HepG2 (cell line): ENCODE data around the gene CCDC57. TPM values are rescaled to one million over a fixed set of nuclear protein-coding genes. Genes with fewer than 3 reads are reported as not detected.

ENCODE experiments used
- BRF2 ChIP-seq: sonication (generic); formaldehyde crosslinking; IDR thresholded peaks from 2 replicates; pipeline ENCODE4 v1.8.1; 2022; ENCODE audit warnings: mild to moderate bottlenecking, missing genetic modification reagents
- HMG20B ChIP-seq: conservative IDR thresholded peaks from 2 replicates; pipeline ENCODE4 v1.6.1; 2016; ENCODE audit warnings: missing genetic modification reagents, missing compliant biosample characterization
- MBD4 ChIP-seq: IDR thresholded peaks from 2 replicates; pipeline ENCODE4 v1.6.1; 2012; ENCODE audit warnings: low read length, inconsistent platforms, borderline replicate concordance
- PAF1 ChIP-seq: IDR thresholded peaks from 2 replicates; pipeline ENCODE4 v1.6.1; 2016; ENCODE audit warnings: missing genetic modification reagents, missing compliant biosample characterization
- PHF20 ChIP-seq: sonication (generic); formaldehyde crosslinking; IDR thresholded peaks from 2 replicates; pipeline ENCODE4 v1.5.0; 2020; ENCODE audit warnings: mild to moderate bottlenecking, missing genetic modification reagents
- ZBTB46 ChIP-seq: sonication (generic); formaldehyde crosslinking; IDR thresholded peaks from 2 replicates; pipeline ENCODE4 v1.4.0; 2020; ENCODE audit warnings: mild to moderate bottlenecking, missing genetic modification reagents, borderline replicate concordance
- ZNF138 ChIP-seq: sonication (generic); formaldehyde crosslinking; IDR thresholded peaks from 2 replicates; pipeline ENCODE4 v1.5.0; 2020; ENCODE audit warnings: mild to moderate bottlenecking, low read depth, missing genetic modification reagents
- ZNF260 ChIP-seq: sonication (generic); formaldehyde crosslinking; IDR thresholded peaks from 2 replicates; pipeline ENCODE4 v1.4.0; 2020; ENCODE audit warnings: missing genetic modification reagents, low read depth, mild to moderate bottlenecking, borderline replicate concordance
- ZNF33B ChIP-seq: sonication (generic); formaldehyde crosslinking; IDR thresholded peaks from 2 replicates; pipeline ENCODE4 v1.5.1; 2020; ENCODE audit warnings: mild to moderate bottlenecking, missing genetic modification reagents
- ZNF407 ChIP-seq: sonication (generic); formaldehyde crosslinking; IDR thresholded peaks from one replicate; pipeline ENCODE4 v1.5.1; 2020; ENCODE audit warnings: mild to moderate bottlenecking, missing genetic modification reagents; ENCODE audit errors: not compliant biosample characterization
- ZNF484 ChIP-seq: sonication (generic); formaldehyde crosslinking; IDR thresholded peaks from 2 replicates; pipeline ENCODE4 v1.5.1; 2020; ENCODE audit warnings: mild to moderate bottlenecking, low read depth, missing genetic modification reagents, borderline replicate concordance
- ZNF740 ChIP-seq: sonication (generic); formaldehyde crosslinking; IDR thresholded peaks from 2 replicates; pipeline ENCODE4 v1.4.0; 2020; ENCODE audit warnings: missing genetic modification reagents
- ZXDC ChIP-seq: sonication (generic); formaldehyde crosslinking; IDR thresholded peaks from 2 replicates; pipeline ENCODE4 v1.5.0; 2020; ENCODE audit warnings: mild to moderate bottlenecking, missing genetic modification reagents
- polyA plus RNA-seq, 8 experiments: library from polyadenylated mRNA; depleted of rRNA in 3 of 8; stranded (reverse) in 7 of 8; unstranded in 1 of 8; fragments of >200 nt; fragmentation: Illumina TruSeq in 4 of 8; extraction: Trizol in 4 of 8; gene quantifications; 2 replicates each; pipeline versions ENCODE4 v1.2.1 to v1.2.3, GENCODE V29; 2011 to 2016; ENCODE audit warnings: low read depth in 4 of 8, missing spikeins in 1 of 8, mixed read lengths in 1 of 8; ENCODE audit not compliant: insufficient read depth in 1 of 8
- total RNA-seq, 5 experiments: library from RNA; depleted of rRNA; stranded (reverse); fragments of >200 nt; fragmentation: Illumina TruSeq; extraction: Trizol; gene quantifications; 2 replicates each; pipeline ENCODE4 v1.2.3, GENCODE V29; 2016; ENCODE audit warnings: low read depth in 1 of 5

Gene CCDC57
- total and polyA plus RNA-seq, 2 of the 13 experiments (the other 11 are each of a cell fraction or from before 2014, with no cell fraction given): 59.3 to 59.9 TPM

GRCh38 chr17:82228842-82229697, 16.4 kb upstream of the CCDC57 start, which contains the start of gene SLC16A3 (continued):
- no peak for TF ChIP-seq ZXDC
- TF ChIP-seq ZNF33B: no peak
- TF ChIP-seq BRF2 (CRISPR knock-in tag): peak; percentile 68; the same call in 1 of the 2 replicates
- TF ChIP-seq MBD4: no peak
- no peak for TF ChIP-seq ZNF407
- no peak for TF ChIP-seq ZBTB46 (CRISPR knock-in tag)
- no peak for TF ChIP-seq PHF20 (CRISPR knock-in tag)
- no peak; the same call in 1 of the 2 replicates for TF ChIP-seq PAF1 (CRISPR knock-in tag)
- 0 out of 2 replicates have a peak, but pooled peaks have one; percentile 10 for TF ChIP-seq ZNF740 (CRISPR knock-in tag)
- TF ChIP-seq ZNF260: no peak
- peak; percentile 51; the same call in 1 of the 2 replicates for TF ChIP-seq ZNF138
- peak; percentile 16; the same call in 1 of the 2 replicates for TF ChIP-seq ZNF484 (CRISPR knock-in tag)
- no peak for TF ChIP-seq HMG20B (CRISPR knock-in tag)
